NCI-H1105 (cell line): ENCODE results near the gene TULP4.
"Not testable (repeated sequence)": the region's sequence is repeated elsewhere in the genome, so short reads cannot be mapped to it uniquely, and the experiment has no call there.

Experiments
- DNase-seq: peaks from one replicate; lab custom pipeline; 2025; lab: John Stamatoyannopoulos, UW

TULP4 gene

GRCh38 chr6:158468666-158469065 is 156.4 kb downstream of the TULP4 start:
- peak; percentile 45 for DNase-seq

DNA sequence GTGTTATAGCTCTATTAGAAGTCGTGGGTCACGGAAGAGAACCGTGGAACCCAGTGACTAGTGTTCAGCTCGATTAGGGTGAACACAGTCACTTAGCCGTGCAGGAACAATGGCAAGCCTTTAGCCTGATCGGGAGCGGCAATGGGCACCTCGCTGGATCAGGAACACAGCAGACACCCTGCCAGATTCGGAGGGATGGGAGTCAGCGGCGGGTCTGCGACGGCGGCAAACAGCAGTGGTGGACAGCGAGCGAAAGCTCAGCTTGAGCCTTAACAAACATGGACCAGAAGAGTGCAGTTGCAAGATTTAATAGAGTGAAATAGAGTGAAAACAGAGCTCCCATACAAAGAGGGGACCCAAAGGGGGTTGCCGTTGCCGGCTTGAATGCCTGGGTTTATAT is 157.8 kb downstream of the TULP4 start:
- DNase-seq, result not testable (repeated sequence)

- DNase-seq, result no peak
Observed at GRCh38 chr6:158471339-158471738, 159.1 kb downstream of the TULP4 start.

- DNase-seq, result no peak
Observed at GRCh38 chr6:158472447-158472846, 160.2 kb downstream of the TULP4 start.

DNA sequence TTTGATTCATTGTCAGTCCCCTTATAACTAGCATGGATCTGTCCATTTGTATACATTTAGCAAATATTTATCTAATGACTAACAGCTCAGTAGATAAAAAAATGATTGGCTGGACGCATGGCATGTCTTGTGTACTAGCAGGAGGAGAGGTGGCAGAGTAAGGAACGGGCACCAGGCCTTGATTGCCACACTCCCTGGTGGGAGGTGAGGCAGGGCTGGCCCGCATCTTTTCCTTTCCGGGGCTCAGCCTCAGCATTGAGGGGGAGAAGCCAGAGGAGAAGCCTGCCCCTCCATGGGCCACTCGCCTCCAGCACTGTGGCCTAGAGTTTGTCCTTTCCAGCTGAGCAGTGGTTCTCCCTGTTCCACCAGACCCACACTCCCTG is 162.7 kb downstream of the TULP4 start:
- peak; percentile 73 for DNase-seq

DNA sequence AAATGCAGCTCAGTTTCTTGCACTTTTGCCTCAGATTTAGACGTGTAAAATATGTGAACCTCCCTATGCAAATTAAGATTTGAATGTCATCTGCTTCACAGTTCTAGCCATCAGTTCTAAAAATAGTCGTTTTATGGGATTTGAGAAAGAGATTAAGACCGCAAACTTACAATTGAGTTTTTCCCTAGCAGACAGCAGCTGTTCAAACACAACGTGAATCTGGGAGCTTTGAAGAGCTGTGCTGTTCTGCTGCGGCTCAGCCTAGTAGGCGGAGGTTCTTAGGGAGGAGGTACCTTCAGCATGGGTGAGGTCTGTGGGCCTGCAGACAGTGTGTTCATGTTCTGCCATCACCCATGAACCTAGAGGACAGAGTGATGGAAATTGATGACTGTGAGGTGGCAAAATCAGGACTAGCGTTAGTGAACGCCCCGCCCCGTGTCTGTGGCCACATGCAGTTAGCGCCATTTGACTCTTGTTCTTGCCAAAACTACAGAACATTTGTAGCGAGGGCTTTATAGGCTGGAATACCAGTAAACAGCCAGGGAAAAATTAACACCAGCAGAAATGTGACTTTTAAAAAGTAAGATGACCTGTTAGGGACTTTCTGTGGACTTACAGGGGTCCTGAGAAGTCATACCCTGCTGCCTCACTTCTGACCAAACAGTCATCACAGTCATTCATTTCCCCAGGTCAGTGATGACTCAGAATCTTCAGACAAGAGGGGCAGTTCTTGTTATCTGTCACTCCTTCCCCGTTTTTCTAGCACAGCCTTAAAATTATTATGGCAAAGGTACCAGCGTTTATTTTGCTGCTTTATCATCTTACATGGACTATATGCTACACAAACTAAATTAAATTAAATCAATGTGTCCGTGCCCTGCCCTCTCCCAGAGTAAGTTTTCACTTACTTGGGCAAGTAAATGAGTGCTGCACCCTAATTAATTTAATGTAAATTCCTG is 163.4 kb downstream of the TULP4 start:
- peak; percentile 98 for DNase-seq

DNA sequence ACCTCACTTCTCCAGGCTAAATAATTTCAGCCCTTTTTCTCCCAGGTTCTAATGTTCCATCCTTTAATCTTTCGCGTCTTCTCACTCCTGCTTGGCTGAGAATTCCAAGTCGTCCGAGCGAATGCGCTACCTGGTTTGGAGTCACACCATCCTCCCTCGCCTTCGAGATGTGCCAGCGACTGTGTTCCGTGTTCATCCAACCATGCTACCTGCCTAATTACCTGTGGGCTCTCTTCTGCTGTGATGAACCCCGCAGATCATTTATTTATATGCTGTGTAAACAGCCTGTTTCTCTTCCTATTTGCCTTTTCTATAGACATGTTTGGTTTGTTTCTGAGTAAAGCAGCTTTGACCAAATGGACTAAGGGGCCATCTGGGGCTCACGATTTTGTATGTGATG is 164.1 kb downstream of the TULP4 start:
- DNase-seq, result peak; percentile 70

DNA sequence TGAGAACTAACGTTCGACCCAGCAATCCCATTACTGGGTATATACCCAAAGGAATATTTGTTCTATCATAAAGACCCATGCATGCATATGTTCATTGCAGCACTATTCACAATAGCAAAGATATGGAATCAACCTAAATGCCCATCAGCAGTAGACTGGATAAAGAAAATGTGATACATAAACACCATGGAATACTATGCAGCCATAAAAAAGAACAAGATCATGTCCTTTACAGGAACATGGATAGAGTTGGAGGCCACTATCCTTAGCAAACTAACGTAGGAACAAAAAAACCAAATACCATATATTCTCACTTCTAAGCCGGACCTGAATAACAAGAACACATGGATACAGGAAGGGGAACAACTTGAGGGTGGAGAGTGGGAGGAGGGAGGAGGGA is 165.5 kb downstream of the TULP4 start:
- not testable (repeated sequence) for DNase-seq

DNA sequence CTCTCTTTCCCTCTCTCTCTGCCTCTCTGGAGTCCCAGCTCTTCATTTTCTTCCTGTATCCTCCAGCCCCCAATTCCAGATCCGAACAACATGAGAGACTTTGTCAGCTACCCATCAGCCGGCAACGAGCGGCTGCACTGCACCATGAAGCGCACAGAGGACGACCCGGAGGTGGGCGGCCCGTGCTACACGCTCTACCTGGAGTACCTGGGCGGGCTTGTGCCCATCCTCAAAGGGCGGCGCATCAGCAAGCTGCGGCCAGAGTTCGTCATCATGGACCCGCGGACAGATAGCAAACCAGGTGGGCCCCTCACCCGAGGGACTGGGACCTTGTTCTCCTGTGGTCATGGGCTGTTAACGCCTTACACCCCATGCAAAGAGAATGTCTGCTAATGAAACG is 168.7 kb downstream of the TULP4 start:
- DNase-seq, result no peak

DNA sequence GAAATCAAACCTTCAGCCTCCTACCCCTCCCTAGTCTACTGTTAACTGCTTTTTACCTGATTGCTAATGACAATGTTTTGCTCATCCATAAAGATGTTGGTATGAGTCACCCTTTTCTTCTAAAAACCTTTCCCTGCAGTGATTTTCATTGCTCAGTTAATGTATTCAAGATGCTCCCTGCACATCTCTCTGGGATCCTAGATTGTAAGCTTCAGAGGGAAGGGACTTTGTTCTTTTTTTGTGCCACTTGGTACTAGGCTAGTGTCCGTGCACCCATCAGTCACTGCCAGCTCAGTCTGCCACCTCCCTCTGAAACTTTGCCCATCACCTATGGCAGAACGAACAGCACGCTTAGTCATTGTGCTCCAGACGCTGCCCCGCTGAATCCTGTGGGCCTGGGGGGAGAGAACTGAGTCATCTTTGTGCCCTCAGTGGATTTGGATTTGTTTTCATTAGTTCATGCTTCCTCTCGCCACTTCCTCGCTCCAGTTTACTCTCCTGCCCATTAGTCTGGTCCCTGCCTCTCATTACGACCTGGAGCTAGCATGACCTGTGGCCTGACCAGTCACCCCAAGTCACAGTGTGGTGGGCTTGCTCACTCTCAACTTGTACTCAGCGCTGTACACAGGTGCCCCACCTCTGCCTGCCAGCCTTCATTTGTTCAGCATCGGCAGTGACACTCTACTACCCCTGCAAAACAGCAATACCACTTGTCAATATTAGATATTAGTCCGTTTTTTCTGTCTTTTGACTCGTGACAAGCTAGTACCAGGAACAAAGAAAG is 169.6 kb downstream of the TULP4 start:
- no peak for DNase-seq

GRCh38 chr6:158485431-158485830 is 173.2 kb downstream of the TULP4 start:
- DNase-seq, result no peak

DNA sequence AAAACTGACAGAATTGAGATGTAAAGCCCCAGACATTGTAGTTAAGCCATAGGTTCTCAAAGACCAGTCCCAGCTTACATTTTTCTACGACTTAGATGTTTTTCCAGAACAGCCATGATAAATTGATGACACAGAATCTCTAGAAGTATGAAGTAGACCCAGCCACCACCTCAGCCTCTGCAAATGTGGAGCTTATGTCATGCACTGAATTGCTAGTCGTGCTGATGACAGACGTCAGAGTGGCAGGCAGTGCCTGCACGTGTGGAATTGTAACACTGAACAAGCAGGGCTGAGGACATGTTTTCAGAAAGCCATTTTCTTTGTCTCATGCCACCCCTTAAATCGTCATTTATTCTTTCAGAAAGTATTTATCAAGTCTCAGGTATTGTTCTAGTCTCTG is 175.2 kb downstream of the TULP4 start:
- DNase-seq, result no peak

GRCh38 chr6:158488065-158488464 is 175.8 kb downstream of the TULP4 start:
- no peak for DNase-seq

GRCh38 chr6:158489441-158489840 is 177.2 kb downstream of the TULP4 start:
- no peak for DNase-seq

GRCh38 chr6:158492881-158493280 is 180.6 kb downstream of the TULP4 start:
- DNase-seq, result no peak

DNA sequence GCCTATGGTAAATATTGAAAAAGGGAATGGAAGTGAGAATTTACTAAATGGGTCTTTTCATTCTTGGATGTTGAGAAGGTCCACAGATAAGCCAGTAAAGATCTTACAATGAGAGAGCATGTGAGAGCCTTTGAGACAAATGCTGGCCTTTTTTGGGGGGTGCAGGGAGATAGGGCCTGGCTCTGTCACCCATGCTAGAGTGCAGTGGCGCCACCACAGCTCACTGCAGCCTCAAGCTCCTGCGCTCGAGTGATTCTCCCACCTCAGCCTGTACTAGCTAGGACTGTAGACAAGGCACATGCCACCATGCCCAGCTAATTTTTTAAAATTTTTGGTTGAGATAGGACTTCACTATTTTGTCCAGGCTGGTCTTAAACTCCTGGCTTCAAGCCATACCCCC is 184.4 kb downstream of the TULP4 start:
- no peak for DNase-seq

DNA sequence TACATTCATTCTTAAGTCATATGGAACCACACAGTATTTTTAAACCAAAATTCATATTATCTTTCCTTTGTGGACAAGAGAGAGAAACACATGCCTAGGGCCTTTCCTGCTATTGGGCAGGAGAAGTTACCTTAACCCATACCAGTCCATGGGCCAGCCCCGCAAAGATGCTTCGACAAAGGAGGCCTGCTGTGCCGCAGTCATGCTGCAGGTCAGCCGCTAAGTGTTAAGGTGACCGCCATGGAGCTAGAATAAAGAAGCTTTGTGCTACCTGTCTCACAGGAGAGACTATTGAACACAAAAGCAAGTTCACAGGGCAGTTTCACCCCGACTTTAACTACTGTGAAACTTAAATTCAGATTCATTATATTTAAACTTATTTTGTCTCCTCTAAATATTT is 185.4 kb downstream of the TULP4 start:
- no peak for DNase-seq

DNA sequence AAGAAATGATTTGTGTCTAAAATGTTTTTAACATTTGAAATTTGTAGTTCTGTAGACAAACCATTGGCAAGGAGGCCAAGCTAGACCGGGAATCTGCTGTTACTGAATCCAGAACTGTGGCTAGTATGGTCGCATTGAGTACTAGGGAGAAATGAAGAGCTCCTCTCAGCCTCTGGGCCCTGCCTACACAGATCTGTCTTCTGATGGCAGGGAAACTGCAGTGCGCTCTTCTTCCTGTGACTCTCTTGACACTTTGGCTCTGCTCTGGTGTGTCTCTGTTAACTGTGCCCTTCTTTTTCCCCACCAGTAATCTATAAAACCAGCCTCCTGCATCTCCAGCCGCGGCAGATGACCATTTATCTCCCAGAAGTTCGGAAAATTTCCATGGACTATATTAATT is 186.1 kb downstream of the TULP4 start:
- no peak for DNase-seq

DNA sequence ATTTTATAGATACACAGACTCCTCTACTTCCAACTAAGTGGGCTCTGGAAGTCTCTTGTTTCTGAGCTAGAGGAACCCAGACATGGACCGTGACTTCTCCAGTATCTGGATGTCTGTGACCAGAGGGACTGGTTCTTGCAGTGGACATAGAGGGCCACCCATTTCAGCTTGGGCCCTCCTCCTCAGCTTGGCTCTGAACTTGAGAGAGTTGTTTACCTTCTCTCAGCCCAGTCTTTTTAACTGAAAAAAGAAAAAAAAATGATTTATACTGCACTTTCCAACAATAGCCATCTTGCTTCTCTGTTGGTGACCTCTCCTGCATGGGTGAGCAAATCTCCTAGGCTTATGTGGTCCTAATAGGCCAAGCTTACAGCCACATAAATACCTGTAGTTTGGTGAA is 187.3 kb downstream of the TULP4 start:
- no peak for DNase-seq

DNA sequence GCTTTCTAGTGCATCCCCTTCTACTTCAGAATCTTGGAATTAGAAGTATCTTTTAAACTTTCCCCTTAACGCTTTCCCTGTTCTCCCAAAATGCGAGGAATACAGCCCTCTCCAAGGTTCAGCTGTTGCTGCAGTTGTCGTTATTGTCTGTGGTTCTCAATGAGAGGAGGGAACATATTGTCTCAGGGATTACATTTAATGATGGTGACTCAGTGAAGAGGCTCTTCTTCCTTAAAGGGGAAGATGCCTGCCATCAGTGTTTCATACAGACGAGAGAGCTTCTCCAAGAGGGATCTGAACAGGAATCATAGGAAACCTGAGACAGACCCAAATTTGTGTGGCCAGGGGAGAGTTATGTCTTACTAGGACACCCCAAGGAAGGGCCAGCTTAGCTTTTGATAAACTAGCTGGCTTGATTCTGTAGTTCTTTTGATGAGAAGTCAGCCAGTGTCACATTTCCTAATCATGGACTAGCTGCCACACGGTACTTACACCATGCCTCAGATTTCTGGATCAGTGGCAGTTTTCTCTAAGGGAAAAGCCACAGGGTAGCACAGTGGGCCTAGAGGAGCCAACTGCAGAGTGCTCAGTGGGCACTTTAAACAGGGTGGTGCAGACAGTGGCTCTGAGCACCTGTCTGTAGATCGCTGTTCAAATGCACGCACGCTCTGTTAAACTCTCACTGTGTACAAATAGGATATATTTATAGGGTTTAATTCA is 187.9 kb downstream of the TULP4 start:
- DNase-seq, result no peak

DNA sequence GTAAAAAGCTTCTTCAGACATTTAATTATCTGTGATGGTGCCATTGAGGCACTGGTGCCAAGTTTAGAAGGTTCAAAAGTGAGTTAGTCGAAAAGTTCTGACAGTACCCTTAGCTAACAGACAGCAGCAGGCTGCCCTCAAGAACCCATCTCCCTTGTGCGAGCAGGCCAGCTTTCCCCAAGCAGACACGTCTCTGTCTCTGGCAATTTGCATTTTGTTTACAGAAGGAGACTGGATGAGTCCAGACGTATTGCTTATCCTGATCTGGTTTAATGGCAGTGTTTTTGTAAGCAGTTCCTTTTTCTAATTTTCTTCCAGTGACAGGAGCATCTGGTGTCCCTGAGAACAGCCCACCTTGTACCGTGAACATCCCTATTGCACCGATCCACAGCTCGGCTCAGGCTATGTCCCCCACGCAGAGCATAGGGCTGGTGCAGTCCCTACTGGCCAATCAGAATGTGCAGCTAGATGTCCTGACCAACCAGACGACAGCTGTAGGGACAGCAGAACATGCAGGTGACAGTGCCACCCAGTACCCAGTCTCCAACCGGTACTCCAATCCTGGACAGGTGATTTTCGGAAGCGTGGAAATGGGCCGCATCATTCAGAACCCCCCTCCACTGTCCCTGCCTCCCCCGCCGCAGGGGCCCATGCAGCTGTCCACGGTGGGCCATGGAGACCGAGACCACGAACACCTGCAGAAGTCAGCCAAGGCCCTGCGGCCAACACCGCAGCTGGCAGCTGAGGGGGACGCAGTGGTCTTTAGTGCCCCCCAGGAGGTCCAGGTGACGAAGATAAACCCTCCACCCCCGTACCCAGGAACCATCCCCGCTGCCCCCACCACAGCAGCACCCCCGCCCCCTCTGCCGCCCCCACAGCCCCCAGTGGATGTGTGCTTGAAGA is 189.3 kb downstream of the TULP4 start:
- no peak for DNase-seq
